GM12878 (cell line): ENCODE measurements around the gene FDPS.
"Not testable (repeated sequence)": the region's sequence is repeated elsewhere in the genome, so short reads cannot be mapped to it uniquely, and the experiment has no call there.

Source experiments
- CBX3 ChIP-seq: fragments of 200-600 bp; sonication (generic); IDR thresholded peaks from 2 replicates; pipeline ENCODE4 v1.6.1; 2016; ENCODE audit warnings: low read depth, borderline replicate concordance
- HDAC6 ChIP-seq: fragments of 200-600 bp; sonication (generic); IDR thresholded peaks from one replicate; pipeline ENCODE4 v1.8.0; 2017; ENCODE audit warnings: antibody characterized with exemption; ENCODE audit not compliant: unreplicated experiment
- SMAD1 ChIP-seq: fragments of 450-650 bp; IDR thresholded peaks from 2 replicates; pipeline ENCODE4 v1.6.1; 2018; ENCODE audit warnings: mild to moderate bottlenecking, low read depth; ENCODE audit not compliant: partially characterized antibody
- ZNF24 ChIP-seq: fragments of 450-650 bp; IDR thresholded peaks from 2 replicates; pipeline ENCODE4 v1.6.1; 2017; ENCODE audit warnings: antibody characterized with exemption, mild to moderate bottlenecking
- TF ChIP-seq, protein P1 (sequence below), 3 experiments: IDR thresholded peaks in 2 of 3; conservative IDR thresholded peaks in 1 of 3; 2 replicates each; pipeline ENCODE4 v1.5.1; 2011; ENCODE audit warnings: low read depth in 3 of 3, low read length in 3 of 3, mild to moderate bottlenecking in 3 of 3, control low read depth in 2 of 3, moderate library complexity in 2 of 3, inconsistent platforms in 1 of 3, mixed read lengths in 1 of 3; ENCODE audit not compliant: control insufficient read depth in 2 of 3, insufficient read depth in 1 of 3; ENCODE audit errors: extremely low read depth in 1 of 3
- TF ChIP-seq, protein P2 (sequence below): fragments of 450-650 bp; IDR thresholded peaks from 2 replicates; pipeline ENCODE4 v1.6.1; 2017; ENCODE audit warnings: mild to moderate bottlenecking
- TF ChIP-seq, protein P3 (sequence below): IDR thresholded peaks from 2 replicates; pipeline ENCODE4 v1.6.1; 2011; ENCODE audit warnings: low read depth, mild to moderate bottlenecking, low read length, moderate library complexity, borderline replicate concordance; ENCODE audit errors: extremely low read depth

DNA sequence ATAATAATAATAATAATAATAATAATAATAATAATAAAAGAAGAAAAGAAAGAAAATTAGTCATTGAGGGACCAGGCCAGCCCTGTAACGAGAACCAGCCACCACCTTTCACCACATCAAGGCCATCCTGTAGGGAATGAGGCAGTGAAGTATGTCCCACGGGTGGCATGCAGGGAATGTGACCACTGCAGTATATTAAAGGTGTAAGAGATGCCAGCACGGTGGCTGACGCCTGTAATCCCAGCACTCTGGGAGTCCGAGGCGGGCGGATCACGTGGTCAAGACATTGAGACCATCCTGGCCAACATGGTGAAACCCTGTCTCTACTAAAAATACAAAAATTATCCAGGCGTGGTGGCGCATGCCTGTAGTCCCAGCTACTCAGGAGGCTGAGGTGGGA, 17.7 kb upstream of the FDPS start:
- TF ChIP-seq, protein P1, sequence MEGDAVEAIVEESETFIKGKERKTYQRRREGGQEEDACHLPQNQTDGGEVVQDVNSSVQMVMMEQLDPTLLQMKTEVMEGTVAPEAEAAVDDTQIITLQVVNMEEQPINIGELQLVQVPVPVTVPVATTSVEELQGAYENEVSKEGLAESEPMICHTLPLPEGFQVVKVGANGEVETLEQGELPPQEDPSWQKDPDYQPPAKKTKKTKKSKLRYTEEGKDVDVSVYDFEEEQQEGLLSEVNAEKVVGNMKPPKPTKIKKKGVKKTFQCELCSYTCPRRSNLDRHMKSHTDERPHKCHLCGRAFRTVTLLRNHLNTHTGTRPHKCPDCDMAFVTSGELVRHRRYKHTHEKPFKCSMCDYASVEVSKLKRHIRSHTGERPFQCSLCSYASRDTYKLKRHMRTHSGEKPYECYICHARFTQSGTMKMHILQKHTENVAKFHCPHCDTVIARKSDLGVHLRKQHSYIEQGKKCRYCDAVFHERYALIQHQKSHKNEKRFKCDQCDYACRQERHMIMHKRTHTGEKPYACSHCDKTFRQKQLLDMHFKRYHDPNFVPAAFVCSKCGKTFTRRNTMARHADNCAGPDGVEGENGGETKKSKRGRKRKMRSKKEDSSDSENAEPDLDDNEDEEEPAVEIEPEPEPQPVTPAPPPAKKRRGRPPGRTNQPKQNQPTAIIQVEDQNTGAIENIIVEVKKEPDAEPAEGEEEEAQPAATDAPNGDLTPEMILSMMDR (IDR thresholded peaks at IDR 0.05 in 2 of 3, conservative IDR thresholded peaks at IDR 0.05 in 1 of 3; ENCODE audit: control insufficient read depth in 2 of 3, extremely low read depth in 1 of 3, insufficient read depth in 1 of 3, low read depth in 3 of 3, low read length in 3 of 3) = not testable (repeated sequence)
- not testable (repeated sequence) for TF ChIP-seq ZNF24, CBX3, HDAC6, SMAD1
- TF ChIP-seq, protein P2, sequence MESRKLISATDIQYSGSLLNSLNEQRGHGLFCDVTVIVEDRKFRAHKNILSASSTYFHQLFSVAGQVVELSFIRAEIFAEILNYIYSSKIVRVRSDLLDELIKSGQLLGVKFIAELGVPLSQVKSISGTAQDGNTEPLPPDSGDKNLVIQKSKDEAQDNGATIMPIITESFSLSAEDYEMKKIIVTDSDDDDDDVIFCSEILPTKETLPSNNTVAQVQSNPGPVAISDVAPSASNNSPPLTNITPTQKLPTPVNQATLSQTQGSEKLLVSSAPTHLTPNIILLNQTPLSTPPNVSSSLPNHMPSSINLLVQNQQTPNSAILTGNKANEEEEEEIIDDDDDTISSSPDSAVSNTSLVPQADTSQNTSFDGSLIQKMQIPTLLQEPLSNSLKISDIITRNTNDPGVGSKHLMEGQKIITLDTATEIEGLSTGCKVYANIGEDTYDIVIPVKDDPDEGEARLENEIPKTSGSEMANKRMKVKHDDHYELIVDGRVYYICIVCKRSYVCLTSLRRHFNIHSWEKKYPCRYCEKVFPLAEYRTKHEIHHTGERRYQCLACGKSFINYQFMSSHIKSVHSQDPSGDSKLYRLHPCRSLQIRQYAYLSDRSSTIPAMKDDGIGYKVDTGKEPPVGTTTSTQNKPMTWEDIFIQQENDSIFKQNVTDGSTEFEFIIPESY = not testable (repeated sequence)
- TF ChIP-seq, protein P3, sequence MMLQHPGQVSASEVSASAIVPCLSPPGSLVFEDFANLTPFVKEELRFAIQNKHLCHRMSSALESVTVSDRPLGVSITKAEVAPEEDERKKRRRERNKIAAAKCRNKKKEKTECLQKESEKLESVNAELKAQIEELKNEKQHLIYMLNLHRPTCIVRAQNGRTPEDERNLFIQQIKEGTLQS = not testable (repeated sequence)
